Gastroesophageal sphincter (tissue), 4 donors: ENCODE results near the gene CAPN8. TPM values are rescaled to one million over a fixed set of nuclear protein-coding genes. Genes with fewer than 3 reads are reported as not detected.

Experiments used
- ATAC-seq: fragments of 150-250 bp; one replicate; pipeline ENCODE4 v1.9.1; 2016; ENCODE audit warnings: mild to moderate bottlenecking, moderate library complexity
- H3K27ac ChIP-seq, 4 donors: fragments of 200-600 bp; sonication (generic) in 3 of 4; 1 replicate in 3 of 4; 2 replicates in 1 of 4; pipeline ENCODE4 v1.5.1; 2016 to 2019
- H3K27me3 ChIP-seq: fragments of 200-600 bp; sonication (generic); one replicate; pipeline ENCODE4 v1.5.1; 2019
- H3K36me3 ChIP-seq, 2 donors: fragments of 200-600 bp; sonication (generic); one replicate each; pipeline ENCODE4 v1.5.1; 2019; ENCODE audit warnings: control low read depth in 1 of 2
- H3K4me1 ChIP-seq, 3 donors: fragments of 200-600 bp; sonication (generic); 1 replicate in 2 of 3; 2 replicates in 1 of 3; pipeline ENCODE4 v1.5.1; 2016 to 2019; ENCODE audit warnings: control low read depth in 2 of 3
- H3K4me3 ChIP-seq, 2 donors: fragments of 200-600 bp; sonication (generic); one replicate each; pipeline ENCODE4 v1.5.1; 2019; ENCODE audit warnings: mild to moderate bottlenecking in 1 of 2, moderate library complexity in 1 of 2
- H3K9me3 ChIP-seq, 3 donors: fragments of 200-600 bp; sonication (generic); one replicate each; pipeline ENCODE4 v1.5.1; 2017 to 2019; ENCODE audit warnings: control low read depth in 2 of 3
- EP300 ChIP-seq: sonication (generic); formaldehyde crosslinking; IDR thresholded peaks from one replicate; pipeline ENCODE4 v1.6.1; 2017; ENCODE audit warnings: antibody characterized with exemption, mild to moderate bottlenecking
- POLR2A ChIP-seq, 2 donors: fragments of 450-650 bp; IDR thresholded peaks; one replicate each; pipeline ENCODE4 v1.6.1; 2017; ENCODE audit warnings: antibody characterized with exemption in 2 of 2, mild to moderate bottlenecking in 2 of 2, moderate library complexity in 1 of 2
- POLR2AphosphoS5 ChIP-seq: sonication (generic); formaldehyde crosslinking; IDR thresholded peaks from one replicate; pipeline ENCODE4 v1.6.1; 2017; ENCODE audit warnings: antibody characterized with exemption
- WGBS, 2 donors: methylation state at CpG; one replicate each; pipeline ENCODE4 v1.1.5; 2018; ENCODE audit warnings: low coverage in 1 of 2; 5-methylcytosine and 5-hydroxymethylcytosine counted together
- total RNA-seq, 4 donors: library from RNA; depleted of rRNA; stranded (reverse); fragments of >200 nt; gene quantifications; one replicate each; pipeline ENCODE4 v1.1.0, GENCODE V29; 2016
- TF ChIP-seq, protein P1 (sequence below), 4 experiments: fragments of 200-600 bp in 2 of 4; fragments of 450-650 bp in 2 of 4; sonication (generic) in 1 of 4; IDR thresholded peaks; one replicate each; pipeline ENCODE4 v1.5.1; 2017 to 2019; ENCODE audit warnings: antibody characterized with exemption in 4 of 4, mild to moderate bottlenecking in 2 of 4, moderate library complexity in 2 of 4

The CAPN8 gene
- total RNA-seq, 4 donors from 2014 or later, result 0.45 TPM; not detected in 3

- Histone ChIP-seq H3K4me1 (no peaks in the 10 kb centered on the region), H3K27me3 (peaks cover 14% of the 10 kb centered on the region), H3K36me3 (no peaks in the 10 kb centered on the region), H3K4me3 (no peak overlapping the region), H3K27ac (no peak overlapping the region), H3K9me3 (no peaks in the 10 kb centered on the region)
- no peak for ATAC-seq
- 74 to 78% methylated on average over 6 to 9 of the region's 11 CpGs for WGBS, 2 donors
- TF ChIP-seq, protein P1, sequence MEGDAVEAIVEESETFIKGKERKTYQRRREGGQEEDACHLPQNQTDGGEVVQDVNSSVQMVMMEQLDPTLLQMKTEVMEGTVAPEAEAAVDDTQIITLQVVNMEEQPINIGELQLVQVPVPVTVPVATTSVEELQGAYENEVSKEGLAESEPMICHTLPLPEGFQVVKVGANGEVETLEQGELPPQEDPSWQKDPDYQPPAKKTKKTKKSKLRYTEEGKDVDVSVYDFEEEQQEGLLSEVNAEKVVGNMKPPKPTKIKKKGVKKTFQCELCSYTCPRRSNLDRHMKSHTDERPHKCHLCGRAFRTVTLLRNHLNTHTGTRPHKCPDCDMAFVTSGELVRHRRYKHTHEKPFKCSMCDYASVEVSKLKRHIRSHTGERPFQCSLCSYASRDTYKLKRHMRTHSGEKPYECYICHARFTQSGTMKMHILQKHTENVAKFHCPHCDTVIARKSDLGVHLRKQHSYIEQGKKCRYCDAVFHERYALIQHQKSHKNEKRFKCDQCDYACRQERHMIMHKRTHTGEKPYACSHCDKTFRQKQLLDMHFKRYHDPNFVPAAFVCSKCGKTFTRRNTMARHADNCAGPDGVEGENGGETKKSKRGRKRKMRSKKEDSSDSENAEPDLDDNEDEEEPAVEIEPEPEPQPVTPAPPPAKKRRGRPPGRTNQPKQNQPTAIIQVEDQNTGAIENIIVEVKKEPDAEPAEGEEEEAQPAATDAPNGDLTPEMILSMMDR (IDR thresholded peaks at IDR 0.05), result no peak
- TF ChIP-seq POLR2A (IDR thresholded peaks at IDR 0.05), result no peak
- no peak for TF ChIP-seq POLR2AphosphoS5
Measured at GRCh38 chr1:223540485-223541106, 124.9 kb downstream of the CAPN8 start.

- Histone ChIP-seq H3K9me3 (no peaks in the 10 kb centered on the region), H3K27ac (no peak overlapping the region), H3K27me3 (peaks cover 14% of the 10 kb centered on the region), H3K4me3 (no peak overlapping the region), H3K4me1 (no peaks in the 10 kb centered on the region), H3K36me3 (no peaks in the 10 kb centered on the region)
- no peak for ATAC-seq
- WGBS, 2 donors, result 92% methylated on average over 2 of the region's 3 CpGs; no CpG with 5 or more reads in 1 of the 2 donors
- TF ChIP-seq POLR2AphosphoS5 (no peak), EP300 (no peak), POLR2A (IDR thresholded peaks at IDR 0.05) (no peak)
- TF ChIP-seq, protein P1 (IDR thresholded peaks at IDR 0.05), result no peak
Measured at GRCh38 chr1:223539750-223540149, 125.8 kb downstream of the CAPN8 start.

DNA sequence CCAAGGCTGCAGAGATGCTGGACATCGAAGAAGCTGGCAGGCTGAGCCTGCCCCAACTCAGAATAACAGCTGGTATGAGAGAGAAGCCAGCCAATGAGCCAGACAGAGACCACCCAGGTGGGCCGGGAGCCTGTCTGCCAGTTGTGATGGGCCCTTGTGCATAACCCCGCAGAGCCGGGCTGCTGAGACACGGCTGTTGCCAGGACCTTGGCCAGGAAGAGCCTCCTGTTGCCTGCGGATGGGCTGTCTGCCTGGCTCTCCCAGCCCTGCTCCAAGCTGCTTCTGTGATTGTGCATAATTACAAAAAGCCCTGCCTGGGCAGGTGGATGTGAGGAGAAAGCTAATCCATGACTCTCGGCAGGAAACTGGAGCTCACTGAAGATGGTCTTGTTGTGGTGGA is 126.5 kb downstream of the CAPN8 start:
- H3K36me3 ChIP-seq, result no peaks in the 10 kb centered on the region
- no peak for ATAC-seq
- no peak overlapping the region for H3K4me3 ChIP-seq
- no peaks in the 10 kb centered on the region for H3K9me3 ChIP-seq
- TF ChIP-seq, protein P1 (IDR thresholded peaks at IDR 0.05), result no peak
- no peak for TF ChIP-seq POLR2AphosphoS5
- TF ChIP-seq EP300, result no peak
- TF ChIP-seq POLR2A (IDR thresholded peaks at IDR 0.05), result no peak
- peaks cover 14% of the 10 kb centered on the region for H3K27me3 ChIP-seq
- no peaks in the 10 kb centered on the region for H3K4me1 ChIP-seq
- H3K27ac ChIP-seq, result no peak overlapping the region
- 60 to 77% methylated on average over 1 to 4 of the region's 7 CpGs for WGBS, 2 donors

DNA sequence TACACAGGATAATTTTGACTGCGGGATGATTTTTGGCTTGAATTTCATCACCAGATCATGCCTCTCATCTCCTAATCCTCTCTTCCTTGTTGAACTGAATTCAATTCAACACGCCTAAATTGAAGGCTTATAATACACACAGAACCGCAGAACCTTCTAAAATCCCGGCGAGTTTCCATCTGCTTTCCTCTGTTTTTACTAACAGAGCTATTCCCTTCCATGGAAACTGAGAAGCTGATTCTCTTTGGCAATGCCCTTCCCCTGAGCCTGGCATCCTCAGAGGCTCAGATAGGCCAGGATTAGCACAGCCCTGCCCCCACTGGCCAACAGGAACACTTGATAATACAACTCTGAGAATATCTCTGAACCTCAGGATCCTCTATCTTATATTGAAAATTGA is 130.2 kb downstream of the CAPN8 start:
- H3K36me3 ChIP-seq, result no peaks in the 10 kb centered on the region
- TF ChIP-seq POLR2AphosphoS5, result no peak
- peaks cover 14% of the 10 kb centered on the region for H3K27me3 ChIP-seq
- ATAC-seq, result no peak
- H3K27ac ChIP-seq, result no peak overlapping the region
- H3K4me3 ChIP-seq, result no peak overlapping the region
- no peaks in the 10 kb centered on the region for H3K9me3 ChIP-seq
- WGBS, 2 donors, result 66 to 67% methylated on average over 2 to 5 of the region's 5 CpGs
- H3K4me1 ChIP-seq, result no peaks in the 10 kb centered on the region

GRCh38 chr1:223534677-223535076 is 130.8 kb downstream of the CAPN8 start:
- H3K36me3 ChIP-seq, result no peaks in the 10 kb centered on the region
- peaks cover 9% of the 10 kb centered on the region for H3K27me3 ChIP-seq
- no peaks in the 10 kb centered on the region for H3K4me1 ChIP-seq
- ATAC-seq, result no peak
- no peak overlapping the region for H3K4me3 ChIP-seq
- 71 to 75% methylated on average over 2 to 3 of the region's 3 CpGs for WGBS, 2 donors
- H3K9me3 ChIP-seq, result no peaks in the 10 kb centered on the region
- H3K27ac ChIP-seq, result no peak overlapping the region
- TF ChIP-seq POLR2AphosphoS5, result no peak
- TF ChIP-seq, protein P1 (IDR thresholded peaks at IDR 0.05), result no peak
- no peak for TF ChIP-seq POLR2A (IDR thresholded peaks at IDR 0.05)
- no peak for TF ChIP-seq EP300
